Lower lobe of right lung (tissue), 2 donors: Measurements from ENCODE around the gene SLC29A3. TPM values are rescaled to one million over a fixed set of nuclear protein-coding genes. Genes with fewer than 3 reads are reported as not detected.
"Not testable (repeated sequence)": the region's sequence is repeated elsewhere in the genome, so short reads cannot be mapped to it uniquely, and the experiment has no call there.

Source experiments
- ATAC-seq, 2 donors: fragments of 200-7000 bp; cut with Tn5 transposase; one replicate each; pipeline ENCODE4 v1.9.1; 2020 to 2022; ENCODE audit warnings: mild to moderate bottlenecking in 2 of 2, moderate library complexity in 2 of 2
- DNase-seq: peaks from one replicate; pipeline ENCODE4 v3.0.0-alpha.2; 2020
- H3K27ac ChIP-seq: fragments of 200-600 bp; one replicate; pipeline ENCODE4 v1.8.0; 2022
- H3K27me3 ChIP-seq: fragments of 200-600 bp; one replicate; pipeline ENCODE4 v1.8.0; 2022; ENCODE audit warnings: low read depth
- H3K36me3 ChIP-seq: fragments of 200-600 bp; one replicate; pipeline ENCODE4 v1.8.0; 2022; ENCODE audit warnings: mild to moderate bottlenecking
- H3K4me1 ChIP-seq: fragments of 200-600 bp; one replicate; pipeline ENCODE4 v1.8.0; 2022
- H3K4me3 ChIP-seq: fragments of 200-600 bp; one replicate; pipeline ENCODE4 v1.8.0; 2022; ENCODE audit warnings: mild to moderate bottlenecking
- H3K9me3 ChIP-seq: fragments of 200-600 bp; one replicate; pipeline ENCODE4 v1.8.0; 2022
- CTCF ChIP-seq: fragments of 200-600 bp; IDR thresholded peaks from one replicate; pipeline ENCODE4 v1.8.0; 2022; ENCODE audit warnings: antibody characterized with exemption, mild to moderate bottlenecking
- intact Hi-C: fragments of 100-400 bp; cut with DNase I; formaldehyde crosslinking; loops from one replicate; pipeline ENCODE4 v1.11.0; 2022
- total RNA-seq: library from RNA; stranded (reverse); fragmentation: NEBNext Ultra II Directional; extraction: Animal tissue kit (Norgen Biotek cat#: 25700); gene quantifications from one replicate; pipeline ENCODE4 v1.2.1, GENCODE V29; 2021
- donor health status: DM: no; HTN: yes; CAD: no; lungs with severe emphysema.

SLC29A3 gene
- total RNA-seq, 1 donor from 2014 or later = 13.2 TPM

- H3K4me1 ChIP-seq = peaks cover 17% of the 10 kb centered on the region
- intact Hi-C loops = no loop called here
- no peaks in the 10 kb centered on the region for H3K9me3 ChIP-seq
- no peak overlapping the region for H3K27ac ChIP-seq
- no peaks in the 10 kb centered on the region for H3K36me3 ChIP-seq
- ATAC-seq (no peak), DNase-seq (no peak)
- TF ChIP-seq CTCF = no peak
- no peak overlapping the region for H3K4me3 ChIP-seq
- no peaks in the 10 kb centered on the region for H3K27me3 ChIP-seq
These were observed 46.8 kb upstream of the SLC29A3 start for GRCh38 chr10:71272056-71272771.

GRCh38 chr10:71272974-71273373 is 46.1 kb upstream of the SLC29A3 start:
- H3K4me3 ChIP-seq, H3K36me3 ChIP-seq, intact Hi-C loops, H3K27me3 ChIP-seq, DNase-seq, H3K9me3 ChIP-seq, ATAC-seq, H3K27ac ChIP-seq: not testable (repeated sequence)
- H3K4me1 ChIP-seq = peaks cover 17% of the 10 kb centered on the region

GRCh38 chr10:71273506-71273905 is 45.6 kb upstream of the SLC29A3 start:
- Histone ChIP-seq H3K4me3 (no peak overlapping the region), H3K36me3 (no peaks in the 10 kb centered on the region), H3K27me3 (no peaks in the 10 kb centered on the region), H3K9me3 (no peaks in the 10 kb centered on the region), H3K27ac (no peak overlapping the region), H3K4me1 (peaks cover 17% of the 10 kb centered on the region)
- intact Hi-C loops = no loop called here
- no peak for DNase-seq
- no peak for ATAC-seq
- TF ChIP-seq CTCF = no peak

GRCh38 chr10:71274901-71275796 is 43.9 kb upstream of the SLC29A3 start:
- no peak for ATAC-seq
- TF ChIP-seq CTCF = no peak
- intact Hi-C loops = no loop called here
- H3K27ac ChIP-seq = no peak overlapping the region
- DNase-seq = no peak
- H3K27me3 ChIP-seq = no peaks in the 10 kb centered on the region
- H3K4me1 ChIP-seq = peaks cover 11% of the 10 kb centered on the region
- H3K9me3 ChIP-seq = no peaks in the 10 kb centered on the region
- peaks cover 5% of the 10 kb centered on the region for H3K36me3 ChIP-seq
- H3K4me3 ChIP-seq = no peak overlapping the region

- no peak for TF ChIP-seq CTCF
- DNase-seq = no peak
- Histone ChIP-seq H3K27ac (no peak overlapping the region), H3K4me3 (no peak overlapping the region), H3K27me3 (no peaks in the 10 kb centered on the region), H3K4me1 (peaks cover 8% of the 10 kb centered on the region), H3K36me3 (peaks cover 12% of the 10 kb centered on the region), H3K9me3 (no peaks in the 10 kb centered on the region)
- ATAC-seq = no peak
- intact Hi-C loops = no loop called here
These were observed 42.2 kb upstream of the SLC29A3 start for GRCh38 chr10:71276873-71277272.
